Endodermal cell (in vitro differentiated cells): ENCODE results near the gene GSTA3. TPM values are rescaled to one million over a fixed set of nuclear protein-coding genes. Genes with fewer than 3 reads are reported as not detected.

Experiments used
- DNase-seq: peaks from one replicate; pipeline ENCODE4 v3.0.0-alpha.2; 2017
- H3K27ac ChIP-seq: 2 replicates; pipeline ENCODE4 v1.5.1; 2013; ENCODE audit warnings: mild to moderate bottlenecking, low read depth, low read length, moderate library complexity
- H3K27me3 ChIP-seq: 2 replicates; pipeline ENCODE4 v1.6.1; 2013; ENCODE audit warnings: mild to moderate bottlenecking, low read length, moderate library complexity; ENCODE audit not compliant: insufficient read depth, control insufficient read depth, poor library complexity, severe bottlenecking
- H3K36me3 ChIP-seq: 2 replicates; pipeline ENCODE4 v1.7.0; 2013; ENCODE audit warnings: mild to moderate bottlenecking, low read length, moderate library complexity; ENCODE audit not compliant: control insufficient read depth, insufficient read depth
- H3K4me1 ChIP-seq: one replicate; pipeline ENCODE4 v1.7.0; 2013; ENCODE audit warnings: low read length; ENCODE audit not compliant: control insufficient read depth, insufficient read depth
- H3K4me3 ChIP-seq: 2 replicates; pipeline ENCODE4 v1.5.1; 2013; ENCODE audit warnings: mild to moderate bottlenecking, low read length, moderate library complexity
- H3K9ac ChIP-seq: 2 replicates; pipeline ENCODE4 v1.6.1; 2013; ENCODE audit warnings: mild to moderate bottlenecking, low read length, moderate library complexity; ENCODE audit not compliant: poor library complexity, severe bottlenecking; ENCODE audit errors: extremely low read depth
- H3K9me3 ChIP-seq: 2 replicates; pipeline ENCODE4 v1.6.1; 2013; ENCODE audit warnings: mild to moderate bottlenecking, low read length, moderate library complexity; ENCODE audit not compliant: control insufficient read depth
- H3K27ac Mint-ChIP-seq: 2 replicates; pipeline ENCODE4 v1.8.0; 2020; ENCODE audit warnings: mixed read lengths
- H3K27me3 Mint-ChIP-seq: 2 replicates; pipeline ENCODE4 v1.8.0; 2021; ENCODE audit warnings: mild to moderate bottlenecking, mixed read lengths; ENCODE audit not compliant: insufficient read depth
- H3K36me3 Mint-ChIP-seq: 2 replicates; pipeline ENCODE4 v1.8.0; 2020; ENCODE audit warnings: low read depth, mixed read lengths
- H3K4me1 Mint-ChIP-seq: 2 replicates; pipeline ENCODE4 v1.8.0; 2020; ENCODE audit warnings: mixed read lengths
- H3K4me3 Mint-ChIP-seq: 2 replicates; pipeline ENCODE4 v1.8.0; 2020; ENCODE audit warnings: mild to moderate bottlenecking, moderate library complexity, mixed read lengths
- H3K9me3 Mint-ChIP-seq: 2 replicates; pipeline ENCODE4 v1.8.0; 2020; ENCODE audit warnings: mild to moderate bottlenecking, mixed read lengths
- CTCF ChIP-seq: fragments of 200-600 bp; sonication (generic); conservative IDR thresholded peaks from 2 replicates; pipeline ENCODE4 v1.5.0; 2021; ENCODE audit warnings: antibody characterized with exemption, mild to moderate bottlenecking
- WGBS, 2 experiments: methylation state at CpG; one replicate each; pipeline versions ENCODE4 v1.1.5 to v1.1.7; 2013; ENCODE audit warnings: missing lambda C conversion rate in 2 of 2, mixed read lengths in 1 of 2; ENCODE audit not compliant: insufficient coverage in 1 of 2, insufficient read length in 1 of 2; 5-methylcytosine and 5-hydroxymethylcytosine counted together
- total RNA-seq, 2 donors: library from RNA; stranded (reverse); fragmentation: NEBNext Ultra II Directional in 1 of 2; extraction: Animal tissue kit (Norgen Biotek cat#: 25700) in 1 of 2; gene quantifications; 2 replicates in 1 of 2; 3 replicates in 1 of 2; pipeline ENCODE4 v1.2.1, GENCODE V29; 2021

Gene GSTA3
- total RNA-seq, 2 donors from 2014 or later, result not detected

GRCh38 chr6:52849137-52849536 is 60.4 kb downstream of the GSTA3 start:
- Histone ChIP-seq H3K9ac (no peak overlapping the region), H3K27me3 (no peaks in the 10 kb centered on the region)

More at GRCh38 chr6:52849137-52849536, 60.4 kb downstream of the GSTA3 start:
- DNase-seq, result no peak
- Histone ChIP-seq H3K27ac (no peak overlapping the region), H3K4me3 (no peak overlapping the region), H3K9me3 (no peaks in the 10 kb centered on the region), H3K4me1 (no peaks in the 10 kb centered on the region), H3K36me3 (no peaks in the 10 kb centered on the region)
- Mint-ChIP-seq H3K9me3 (peaks cover 12% of the 10 kb centered on the region), H3K4me3 (no peak overlapping the region), H3K27ac (no peak overlapping the region), H3K27me3 (peaks cover 11% of the 10 kb centered on the region), H3K36me3 (no peaks in the 10 kb centered on the region), H3K4me1 (no peaks in the 10 kb centered on the region)
- TF ChIP-seq CTCF, result no peak
- WGBS, 2 experiments, result 85 to 91% methylated on average over 4 of the region's 4 CpGs

Other genes starting within 250 kb of the GSTA3 start
- 10 to 100 TPM in 1 of 2 donors, 1 to 10 TPM in 1; 9.2 to 12.6 TPM for gene TMEM14A, start 238.6 kb downstream of the GSTA3 start, total RNA-seq
- gene GSTA2, start 146.2 kb downstream of the GSTA3 start, total RNA-seq, result 1 to 10 TPM; 1.6 to 5.0 TPM
- 1 to 10 TPM in 1 of 2 donors, not detected in 1; 2.4 TPM for gene GSTA1, start 105.9 kb downstream of the GSTA3 start, total RNA-seq
- gene GSTA5, start 68.9 kb downstream of the GSTA3 start, total RNA-seq, result not detected
- gene GSTA4, start 85.6 kb upstream of the GSTA3 start, total RNA-seq, result 10 to 100 TPM; 22.0 to 36.1 TPM
- gene CILK1, start 152.1 kb upstream of the GSTA3 start, total RNA-seq, result 1 to 10 TPM; 8.1 to 8.9 TPM
- gene FBXO9, start 155.7 kb upstream of the GSTA3 start, total RNA-seq, result 10 to 100 TPM; 49.6 to 65.3 TPM
- not detected for gene GCM1, start 239.1 kb upstream of the GSTA3 start, total RNA-seq